Fibroblast of villous mesenchyme (primary cell): ENCODE data around the gene NOL4L. TPM values are rescaled to one million over a fixed set of nuclear protein-coding genes. Genes with fewer than 3 reads are reported as not detected.

Experiments used
- DNase-seq: peaks from one replicate; pipeline ENCODE4 v3.0.0-alpha.2; 2010; ENCODE audit warnings: low read depth
- H3K4me3 ChIP-seq: 2 replicates; pipeline ENCODE4 v1.5.1; 2011; ENCODE audit warnings: low read depth, mild to moderate bottlenecking, low read length
- total RNA-seq: library from RNA; depleted of rRNA; stranded (reverse); fragments of >200 nt; gene quantifications from 2 replicates; pipeline ENCODE4 v1.2.3, GENCODE V29; 2012
- TF ChIP-seq, protein P1 (sequence below): IDR thresholded peaks from 2 replicates; pipeline ENCODE4 v1.5.1; 2012; ENCODE audit warnings: low read depth, mild to moderate bottlenecking, low read length; ENCODE audit not compliant: insufficient read depth

The NOL4L gene
- total RNA-seq, 1 donor, result 9.9 TPM

DNA sequence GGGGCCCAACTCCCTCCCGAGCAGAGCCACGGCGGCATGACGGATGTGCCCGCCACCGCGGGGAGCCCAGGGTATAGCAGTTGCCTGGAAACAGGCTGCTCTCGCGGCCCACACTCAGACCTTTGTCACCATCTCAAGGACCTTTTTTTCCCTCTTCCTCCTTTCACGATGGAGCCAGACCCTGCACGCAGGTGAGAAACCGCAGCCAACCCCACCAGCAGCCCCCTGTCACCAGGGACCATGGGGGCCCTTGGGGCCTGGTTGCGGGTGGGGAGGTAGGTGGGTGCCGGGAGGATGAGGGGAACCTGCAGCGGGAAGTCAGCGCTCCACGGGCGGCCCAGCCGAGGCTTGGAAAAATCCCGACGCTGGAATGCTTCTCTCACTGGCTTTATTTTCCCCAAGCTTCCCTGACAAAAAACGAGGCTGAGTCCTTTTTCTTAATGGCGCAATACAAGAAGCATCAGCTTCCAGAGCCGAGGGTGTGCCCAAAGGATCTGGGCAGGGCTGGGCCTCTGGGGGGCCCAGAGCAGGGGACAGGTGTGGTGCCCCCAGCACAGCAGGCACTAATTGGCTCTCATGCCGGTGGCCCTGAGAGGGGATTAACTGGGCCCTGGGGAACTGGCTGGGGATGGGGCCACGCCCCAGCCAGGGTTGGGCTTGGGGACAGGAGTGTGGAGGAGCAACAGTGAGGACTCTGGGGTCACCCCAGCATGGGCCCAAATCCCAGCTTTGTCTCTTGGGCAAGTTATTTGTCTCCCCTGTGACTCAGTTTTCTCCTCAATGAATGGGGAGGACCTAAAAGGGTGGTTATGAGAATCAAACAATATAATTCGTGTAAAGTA is 23.9 kb downstream of the NOL4L start:
- H3K4me3 ChIP-seq, result no peak overlapping the region
- TF ChIP-seq, protein P1, sequence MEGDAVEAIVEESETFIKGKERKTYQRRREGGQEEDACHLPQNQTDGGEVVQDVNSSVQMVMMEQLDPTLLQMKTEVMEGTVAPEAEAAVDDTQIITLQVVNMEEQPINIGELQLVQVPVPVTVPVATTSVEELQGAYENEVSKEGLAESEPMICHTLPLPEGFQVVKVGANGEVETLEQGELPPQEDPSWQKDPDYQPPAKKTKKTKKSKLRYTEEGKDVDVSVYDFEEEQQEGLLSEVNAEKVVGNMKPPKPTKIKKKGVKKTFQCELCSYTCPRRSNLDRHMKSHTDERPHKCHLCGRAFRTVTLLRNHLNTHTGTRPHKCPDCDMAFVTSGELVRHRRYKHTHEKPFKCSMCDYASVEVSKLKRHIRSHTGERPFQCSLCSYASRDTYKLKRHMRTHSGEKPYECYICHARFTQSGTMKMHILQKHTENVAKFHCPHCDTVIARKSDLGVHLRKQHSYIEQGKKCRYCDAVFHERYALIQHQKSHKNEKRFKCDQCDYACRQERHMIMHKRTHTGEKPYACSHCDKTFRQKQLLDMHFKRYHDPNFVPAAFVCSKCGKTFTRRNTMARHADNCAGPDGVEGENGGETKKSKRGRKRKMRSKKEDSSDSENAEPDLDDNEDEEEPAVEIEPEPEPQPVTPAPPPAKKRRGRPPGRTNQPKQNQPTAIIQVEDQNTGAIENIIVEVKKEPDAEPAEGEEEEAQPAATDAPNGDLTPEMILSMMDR, result no peak
- no peak for DNase-seq

DNA sequence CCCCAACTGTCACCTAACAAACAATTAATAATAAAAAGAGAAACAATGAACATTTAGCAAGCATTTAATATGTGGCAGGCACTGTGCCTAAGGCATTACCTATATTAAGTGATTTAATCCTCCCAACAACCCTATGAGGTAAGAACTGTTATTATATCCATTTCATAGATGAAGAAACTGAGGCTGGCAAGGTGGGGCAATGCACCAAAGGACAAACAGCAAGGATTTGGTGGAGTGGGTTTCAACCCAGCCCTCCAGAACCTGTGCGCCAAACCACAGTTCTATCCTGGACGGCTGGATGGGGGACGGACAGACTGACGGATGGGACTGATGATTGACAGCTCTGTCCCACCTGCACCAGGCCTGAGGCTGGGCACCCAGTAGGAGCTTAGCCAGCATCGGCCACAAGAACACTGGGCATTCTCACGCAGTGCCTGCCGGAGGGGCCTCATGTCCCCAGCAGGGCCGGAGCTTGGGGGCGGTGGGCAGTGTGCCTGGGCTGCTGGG is 24.6 kb downstream of the NOL4L start:
- no peak overlapping the region for H3K4me3 ChIP-seq
- DNase-seq, result no peak
- TF ChIP-seq, protein P1, result no peak

DNA sequence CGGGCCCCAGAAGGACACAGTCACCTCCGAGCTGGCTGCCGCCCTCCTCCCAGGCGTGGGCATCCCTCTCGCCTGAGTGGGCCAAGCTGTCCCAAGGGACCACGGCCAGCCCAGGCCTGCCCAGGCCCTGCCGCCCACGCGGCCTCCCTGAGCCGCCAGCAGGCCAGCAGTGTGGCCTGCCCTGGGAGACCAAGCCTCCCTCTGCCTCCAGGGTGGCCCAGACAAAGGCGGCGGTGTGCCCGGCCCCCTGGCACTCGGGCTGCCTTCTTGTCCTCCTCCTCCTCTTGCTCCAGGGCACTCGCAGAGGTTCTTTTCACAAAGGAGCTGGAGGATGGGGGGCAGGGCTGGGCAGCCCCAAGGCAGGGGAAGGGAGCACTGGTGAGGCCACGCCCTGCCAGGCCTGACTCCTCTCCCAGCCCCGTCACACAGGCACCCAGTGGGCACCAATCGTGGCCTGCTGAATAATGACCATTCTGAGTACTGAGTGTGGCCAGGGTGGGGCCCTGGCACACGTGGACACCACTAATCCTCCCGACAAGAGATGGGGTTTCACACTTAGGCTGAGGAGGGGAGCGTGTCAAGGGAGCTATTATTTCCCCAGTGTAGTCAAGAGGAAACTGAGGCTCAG is 25.3 kb downstream of the NOL4L start:
- DNase-seq, result no peak
- H3K4me3 ChIP-seq, result no peak overlapping the region
- TF ChIP-seq, protein P1, result no peak

DNA sequence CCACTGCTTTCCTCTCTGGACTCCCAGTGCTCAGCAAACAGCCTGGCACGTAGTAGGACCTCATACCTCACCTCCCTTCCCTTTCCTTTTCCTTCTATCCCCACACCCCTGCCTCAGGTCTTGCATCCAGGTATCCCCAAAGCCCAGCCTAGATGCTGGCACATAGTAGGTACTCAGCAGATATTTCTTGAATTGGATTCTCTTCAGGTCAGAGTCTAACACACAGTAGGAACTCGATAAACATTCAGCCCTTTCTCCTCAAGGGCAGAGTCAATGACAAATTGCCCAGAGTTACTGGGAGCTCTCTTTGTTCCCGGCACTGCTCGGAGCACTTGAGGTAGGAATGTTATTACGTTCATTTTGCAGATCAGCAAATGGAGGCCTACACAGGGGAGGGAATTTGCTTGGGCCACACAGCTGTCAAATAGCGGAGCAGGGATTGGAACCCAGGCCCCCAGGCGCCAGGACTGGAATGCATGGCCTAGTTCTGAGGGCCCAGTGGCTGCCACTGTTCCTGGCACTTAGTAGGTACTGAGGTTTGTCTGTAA is 25.9 kb downstream of the NOL4L start:
- TF ChIP-seq, protein P1, result no peak
- no peak overlapping the region for H3K4me3 ChIP-seq
- no peak for DNase-seq

DNA sequence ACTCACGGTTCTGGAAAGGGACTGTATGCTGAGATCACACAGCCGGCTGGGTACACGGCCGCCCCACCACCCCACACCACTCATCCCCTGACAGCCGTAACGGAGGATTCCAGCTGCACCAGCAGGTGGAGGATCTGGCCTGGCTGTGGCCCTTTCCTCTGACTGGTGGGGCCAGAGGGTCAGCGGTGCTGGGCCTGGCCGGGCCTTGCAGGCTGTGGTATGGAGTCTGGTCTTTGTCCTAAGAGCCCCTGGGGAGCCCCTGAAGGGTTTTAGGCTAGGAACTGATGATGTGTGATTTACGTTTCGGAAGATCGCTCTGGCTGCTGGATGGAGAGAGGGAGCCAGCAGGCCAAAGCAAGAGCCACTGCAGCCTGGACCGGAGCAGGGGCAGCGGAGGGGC is 26.6 kb downstream of the NOL4L start:
- peak; percentile 21 for DNase-seq
- TF ChIP-seq, protein P1, result no peak
- H3K4me3 ChIP-seq, result no peak overlapping the region

DNA sequence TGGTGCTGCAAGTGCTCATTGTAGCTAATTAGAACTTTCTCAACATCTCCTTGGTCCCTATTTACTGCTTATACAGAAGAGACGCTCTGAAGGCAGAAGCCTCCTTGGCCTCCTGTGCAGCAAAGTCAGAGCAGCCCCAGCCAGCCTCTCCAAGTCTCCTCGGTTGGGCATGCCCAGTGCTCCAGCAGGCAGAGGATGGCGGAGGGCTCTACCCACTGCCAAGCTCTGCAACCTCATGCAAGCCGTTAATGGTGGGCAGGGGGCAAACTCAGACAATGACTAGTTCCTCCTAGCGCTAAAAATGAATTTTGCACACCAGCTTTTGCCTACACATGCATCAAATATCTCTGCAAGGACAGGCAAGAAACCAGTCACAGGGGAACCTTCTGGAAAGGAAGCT is 27.8 kb downstream of the NOL4L start:
- TF ChIP-seq, protein P1, result no peak
- DNase-seq, result no peak
- H3K4me3 ChIP-seq, result no peak overlapping the region
